GM21723 (cell line): ENCODE data around the gene PHETA2.

Experiments
- ATAC-seq: cut with Tn5 transposase; IDR thresholded peaks from one replicate; pipeline ENCODE4 v1.9.1; 2021; ENCODE audit warnings: mild to moderate bottlenecking, moderate library complexity; ENCODE audit not compliant: unreplicated experiment

The PHETA2 gene, protein sequence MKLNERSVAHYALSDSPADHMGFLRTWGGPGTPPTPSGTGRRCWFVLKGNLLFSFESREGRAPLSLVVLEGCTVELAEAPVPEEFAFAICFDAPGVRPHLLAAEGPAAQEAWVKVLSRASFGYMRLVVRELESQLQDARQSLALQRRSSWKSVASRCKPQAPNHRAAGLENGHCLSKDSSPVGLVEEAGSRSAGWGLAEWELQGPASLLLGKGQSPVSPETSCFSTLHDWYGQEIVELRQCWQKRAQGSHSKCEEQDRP

DNA sequence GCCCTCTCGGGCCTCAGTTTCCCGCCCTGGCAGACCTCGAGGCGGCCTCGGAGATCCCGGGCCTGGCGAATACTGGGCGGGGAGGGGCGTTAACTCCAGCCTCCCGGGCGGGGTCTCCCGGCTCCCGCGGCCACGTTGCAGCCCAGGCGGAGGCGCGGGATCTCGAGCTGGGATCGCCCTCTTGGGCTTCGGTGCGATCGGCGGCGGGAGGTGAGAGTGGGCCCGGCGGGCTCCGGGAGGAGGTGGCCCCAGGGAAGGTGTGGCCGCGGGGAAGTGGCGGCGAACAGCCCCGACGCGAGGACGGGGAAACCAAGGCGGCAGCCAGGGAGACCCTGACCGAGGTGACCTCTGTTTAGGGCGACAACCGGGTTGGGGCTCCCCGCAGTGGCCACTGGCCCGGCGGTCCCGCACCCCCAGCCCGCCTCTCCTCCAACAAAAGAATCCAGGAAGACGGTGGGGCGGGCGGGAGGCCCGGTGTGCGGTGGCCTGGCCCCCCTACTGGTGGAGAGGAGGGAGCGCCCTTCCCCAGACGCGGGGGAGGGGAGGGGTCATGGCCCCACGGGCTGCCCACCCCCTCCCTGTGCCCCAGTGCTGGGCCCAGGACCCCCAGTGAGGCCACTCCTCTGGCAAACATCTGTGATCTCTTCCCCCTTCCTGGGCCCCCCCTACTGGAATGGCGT lies at the start of gene PHETA2:
Gene PHETA2 (plus strand): TSS at position 117 of the 680 bp plus-strand sequence. CDS start 3,046 bp downstream, outside the sequence.
- no peak for ATAC-seq

DNA sequence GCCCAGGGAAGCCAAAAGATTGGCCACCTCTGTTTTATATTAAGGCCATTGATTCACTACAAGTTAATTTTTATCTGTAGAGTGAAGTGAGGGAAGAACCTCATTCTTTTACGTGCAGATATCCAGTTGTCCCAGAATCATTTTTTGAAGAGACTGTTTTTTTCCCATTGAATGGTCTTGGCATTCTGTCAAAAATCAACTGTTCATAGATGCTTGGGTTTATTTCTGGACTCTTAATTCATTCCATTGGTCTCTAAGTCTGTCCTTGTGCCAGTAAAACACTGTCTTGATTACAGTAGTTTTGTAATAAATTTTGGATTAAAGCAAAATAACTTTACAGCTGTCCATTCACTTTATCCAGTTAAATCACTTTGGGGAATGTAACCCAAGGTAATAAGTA lies 48.6 kb upstream of the PHETA2 start:
- no peak for ATAC-seq

DNA sequence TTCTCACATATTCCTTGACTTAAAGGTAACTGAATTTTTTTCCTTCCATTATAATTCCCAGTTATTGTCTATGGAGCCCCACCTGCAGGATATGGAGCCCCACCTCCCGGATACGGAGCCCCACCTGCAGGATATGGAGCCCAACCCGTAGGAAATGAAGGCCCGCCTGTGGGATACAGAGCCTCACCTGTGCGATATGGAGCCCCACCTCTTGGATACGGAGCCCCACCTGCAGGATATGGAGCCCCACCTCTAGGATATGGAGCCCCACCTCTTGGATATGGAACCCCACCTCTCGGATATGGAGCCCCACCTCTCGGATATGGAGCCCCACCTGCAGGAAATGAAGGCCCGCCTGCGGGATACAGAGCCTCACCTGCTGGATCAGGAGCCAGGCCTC lies 47.3 kb upstream of the PHETA2 start:
- ATAC-seq = no peak

DNA sequence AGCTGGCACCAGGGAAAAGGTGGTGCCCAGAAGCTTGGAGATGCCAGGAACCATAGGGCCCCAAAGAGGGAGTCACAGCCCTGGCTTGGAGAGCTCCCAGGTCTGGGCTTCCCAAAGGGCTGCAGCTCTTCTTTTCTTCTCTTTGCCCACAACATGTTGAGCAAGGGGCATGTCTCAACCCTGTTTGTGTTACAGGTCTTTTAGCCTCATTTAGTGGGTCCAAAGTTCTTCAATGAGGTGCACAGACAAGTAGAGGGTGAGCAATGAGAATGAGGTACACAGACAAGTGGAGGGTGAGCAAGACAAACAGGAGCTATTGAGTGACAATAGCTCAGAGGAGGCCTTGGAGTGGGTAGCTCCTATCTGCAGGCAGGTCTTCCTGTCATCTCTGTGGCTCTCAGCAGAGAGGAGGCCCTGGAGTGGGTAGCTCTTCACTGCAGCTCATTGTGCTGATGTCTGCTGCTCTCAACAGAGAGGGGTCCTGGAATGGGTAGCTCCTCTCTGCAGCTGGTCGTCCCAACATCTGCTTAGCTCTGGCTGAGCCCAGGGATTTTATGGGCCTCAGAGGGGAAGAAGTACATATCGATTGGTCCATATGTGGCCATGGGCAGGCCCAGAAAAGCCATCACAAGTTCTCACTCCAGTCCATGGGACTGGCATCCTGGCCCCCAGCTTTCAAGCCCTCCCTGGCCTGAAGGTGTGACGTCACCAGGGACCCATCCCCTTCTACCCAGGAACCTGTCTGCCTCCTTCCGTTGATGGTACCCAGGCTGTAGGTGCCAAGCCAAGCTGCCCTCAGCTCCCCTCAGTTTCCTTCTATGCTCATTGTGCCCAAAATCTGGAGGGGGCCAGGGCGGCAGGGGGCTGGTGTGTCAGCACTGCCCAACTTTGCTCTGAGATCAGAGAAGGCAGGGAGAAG lies 40.5 kb upstream of the PHETA2 start:
- ATAC-seq = no peak

DNA sequence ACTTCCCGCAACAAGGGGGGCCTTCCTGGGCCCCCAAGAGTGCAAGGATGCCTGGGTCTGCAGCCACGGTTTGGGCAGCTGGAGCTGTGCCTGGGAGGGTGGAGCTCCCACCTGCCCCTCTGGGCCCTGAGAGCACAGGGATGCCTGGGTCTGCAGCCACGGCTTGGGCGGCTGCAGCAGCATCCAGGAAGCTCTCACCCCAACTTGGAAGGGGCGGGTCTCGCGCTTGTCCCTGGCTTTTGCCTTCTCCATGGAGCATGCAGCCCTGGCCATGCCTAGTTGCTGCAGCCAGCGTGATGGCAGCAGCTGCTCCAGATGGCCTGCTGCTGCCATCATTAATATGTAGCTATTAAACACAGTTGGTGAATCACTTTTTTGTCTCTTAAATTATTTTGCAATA lies 38.8 kb upstream of the PHETA2 start:
- no peak for ATAC-seq

DNA sequence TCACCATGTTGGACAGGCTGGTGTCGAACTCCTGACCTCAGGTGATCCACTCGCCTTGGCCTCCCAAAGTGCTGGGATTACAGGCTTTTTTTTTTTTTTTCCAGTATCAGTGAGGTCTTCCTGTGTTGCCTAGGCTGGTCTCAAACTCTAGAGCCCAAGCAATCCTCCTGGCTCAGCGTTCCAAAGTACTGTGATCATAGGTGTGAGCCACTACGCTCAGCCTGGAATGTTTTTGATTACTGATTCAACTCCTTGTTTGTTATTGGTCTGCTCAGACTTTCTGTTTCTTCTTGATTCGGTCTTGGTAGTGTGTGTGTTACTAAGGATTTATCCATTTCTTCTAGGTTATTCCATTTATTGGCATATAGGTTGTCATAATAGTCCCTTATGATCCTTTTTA lies 34.8 kb upstream of the PHETA2 start:
- ATAC-seq = no peak

DNA sequence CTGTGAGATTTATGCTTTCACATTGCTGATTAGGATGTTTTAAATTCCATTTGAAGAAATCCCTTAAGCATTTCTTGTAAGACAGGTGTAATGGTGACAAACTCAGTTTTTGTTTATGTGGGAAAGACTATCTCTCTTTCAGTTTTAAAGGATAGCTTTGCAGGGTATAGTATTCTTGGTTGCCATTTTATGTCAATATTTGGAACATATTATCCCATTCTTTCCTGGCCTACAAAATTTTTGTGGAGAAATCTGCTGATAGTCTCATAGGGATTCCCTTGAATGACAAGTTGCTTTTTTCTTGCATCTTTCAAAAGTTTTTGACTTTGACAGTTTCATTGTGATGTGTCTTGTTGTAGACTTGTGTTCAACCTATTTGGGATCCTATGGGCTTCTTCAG lies 32.3 kb upstream of the PHETA2 start:
- ATAC-seq = no peak

DNA sequence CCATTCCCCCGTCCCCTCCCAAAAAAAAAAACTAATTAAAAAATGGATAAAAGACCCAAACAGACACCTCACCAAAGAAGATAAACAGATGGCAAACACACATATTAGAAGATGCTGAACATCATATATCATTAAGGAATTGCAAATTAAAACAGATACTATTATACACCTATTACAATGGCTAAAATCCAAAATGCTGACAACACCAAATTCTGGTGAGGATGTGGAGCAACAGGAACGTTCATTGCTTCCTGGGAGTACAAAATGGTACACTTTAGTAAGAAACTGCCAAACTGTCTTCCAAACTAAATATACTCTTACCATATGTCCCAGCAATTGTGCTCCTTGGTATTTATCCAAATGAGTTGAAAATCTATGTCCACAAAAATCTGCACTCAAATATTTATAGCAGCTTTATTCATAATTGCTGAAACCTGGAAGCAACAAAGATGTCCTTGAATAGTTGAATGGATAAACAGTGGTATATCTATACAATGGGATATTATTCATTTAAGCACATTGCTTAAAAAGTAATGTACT lies 23.3 kb upstream of the PHETA2 start:
- ATAC-seq = no peak

DNA sequence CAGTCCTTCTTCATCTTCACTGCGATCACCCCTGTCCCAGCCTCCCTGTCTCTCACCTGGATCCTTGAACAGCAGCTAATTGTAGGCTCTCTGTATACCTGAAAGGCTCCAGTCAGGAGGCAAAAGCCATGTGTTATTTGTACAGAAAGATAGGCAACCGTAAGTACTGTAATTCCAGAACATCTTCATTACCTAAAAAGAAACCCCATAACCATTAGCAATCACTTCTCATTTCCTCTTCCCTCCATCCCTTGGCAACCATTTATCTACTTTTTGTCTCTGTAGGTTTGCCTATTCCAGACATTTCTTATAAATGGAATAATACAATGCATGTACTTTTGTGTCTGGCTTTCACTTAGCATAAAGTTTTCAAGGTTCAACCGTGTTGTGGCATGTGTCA lies 21.3 kb upstream of the PHETA2 start:
- ATAC-seq = no peak

DNA sequence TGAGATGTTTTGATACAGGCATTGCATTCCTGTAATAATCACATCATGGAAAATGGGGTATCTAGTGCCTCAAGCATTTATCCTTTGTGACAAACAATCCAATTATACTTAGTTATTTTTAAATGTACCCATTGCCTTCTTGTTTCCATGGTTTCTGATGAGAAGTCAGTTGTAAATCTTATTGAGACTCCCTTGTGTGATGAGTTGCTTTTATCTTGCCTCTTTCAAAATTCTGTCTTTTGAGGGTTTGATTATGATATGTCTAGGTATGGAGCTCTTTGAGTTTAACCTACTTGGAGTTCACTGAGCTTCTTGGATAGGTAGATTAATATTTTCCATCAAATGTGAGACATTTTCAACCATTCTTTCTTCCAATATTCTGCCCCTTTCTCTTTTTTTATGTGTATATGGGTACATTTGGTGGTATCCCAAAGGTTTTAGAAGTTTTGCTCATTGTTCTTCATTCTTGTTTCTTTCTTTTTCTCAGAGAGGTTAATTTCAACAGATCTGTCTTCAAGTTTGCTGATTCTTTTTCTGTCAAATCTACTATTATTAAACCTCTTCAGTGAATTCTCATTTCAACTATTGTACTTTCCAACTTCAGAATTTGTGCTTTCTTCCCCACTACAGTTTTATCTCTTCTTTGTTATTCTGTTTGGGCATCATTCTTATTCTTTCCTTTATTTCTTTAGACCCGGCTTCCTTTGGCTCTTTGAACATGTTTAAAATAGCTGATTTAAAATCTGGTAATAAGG lies 17.1 kb upstream of the PHETA2 start:
- ATAC-seq = no peak

DNA sequence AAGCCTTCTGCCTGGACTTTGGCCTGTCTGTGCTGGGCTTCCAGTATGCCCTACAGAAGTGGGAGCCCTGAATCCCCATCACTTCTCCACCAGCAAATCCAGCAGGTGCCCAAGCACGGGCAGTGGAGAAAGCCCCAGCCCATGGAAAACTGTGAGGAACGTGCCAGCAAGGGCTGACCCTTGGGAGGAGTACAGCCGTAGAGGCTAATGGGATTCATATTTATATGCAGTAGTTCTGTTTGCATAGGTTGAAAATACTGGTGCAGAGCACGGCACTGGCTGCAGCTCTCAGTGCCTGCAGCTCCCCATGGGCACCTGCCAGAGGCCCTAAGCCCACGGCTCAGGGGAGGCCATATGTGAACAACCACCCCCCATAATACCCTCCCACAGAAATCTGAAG lies 13.6 kb upstream of the PHETA2 start:
- ATAC-seq = no peak

DNA sequence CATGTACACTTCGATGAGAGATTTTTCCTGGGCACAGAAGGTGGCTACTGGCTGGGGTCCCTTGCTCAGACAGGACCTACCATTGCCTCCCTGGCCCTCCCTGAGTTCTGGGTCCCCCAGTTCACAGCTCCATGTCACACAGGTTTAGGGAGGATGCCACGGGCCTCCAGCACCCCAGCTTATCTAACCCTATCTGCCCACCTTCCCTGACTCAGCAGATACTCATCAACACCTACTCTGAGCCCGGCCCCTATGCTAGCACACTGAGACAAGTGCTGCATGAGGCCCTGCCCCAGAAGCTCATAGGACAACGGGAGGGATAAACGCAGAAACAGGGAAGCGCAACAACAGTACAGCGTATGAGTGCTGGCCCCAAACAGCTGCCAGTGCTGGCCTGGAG lies 13.0 kb upstream of the PHETA2 start:
- ATAC-seq = no peak

DNA sequence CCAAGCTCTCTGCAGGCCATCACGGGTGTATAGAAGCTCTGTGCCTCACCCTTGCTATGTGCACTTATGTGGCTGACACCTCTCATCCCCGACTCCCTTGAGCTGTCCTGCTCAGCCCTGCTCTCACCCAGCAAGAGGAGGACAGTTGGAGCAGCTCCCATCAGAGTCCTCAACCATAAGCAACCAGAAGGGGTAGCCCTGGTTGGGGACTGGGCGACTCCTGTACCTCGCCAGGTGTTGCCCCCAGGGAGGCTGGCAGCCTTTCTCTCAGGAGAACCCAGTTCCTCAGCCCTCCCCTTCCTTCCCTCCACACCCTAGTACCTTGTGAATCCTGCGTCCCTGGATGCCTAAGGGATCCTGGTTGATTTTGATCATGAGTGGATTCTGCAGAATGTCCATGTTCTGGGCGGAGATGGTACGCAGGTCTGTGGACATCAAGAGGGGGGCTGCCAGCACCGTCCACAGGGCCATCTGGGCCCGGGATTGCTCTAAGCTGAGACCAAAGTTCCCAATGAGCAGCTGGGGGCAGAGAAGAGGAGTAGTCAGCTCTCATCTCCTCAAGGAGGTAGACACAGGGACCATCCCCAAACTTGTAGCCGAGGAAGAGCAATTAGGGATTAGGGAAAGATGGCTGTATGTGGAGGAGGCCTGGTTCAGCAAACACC lies 11.4 kb upstream of the PHETA2 start:
- ATAC-seq = no peak

DNA sequence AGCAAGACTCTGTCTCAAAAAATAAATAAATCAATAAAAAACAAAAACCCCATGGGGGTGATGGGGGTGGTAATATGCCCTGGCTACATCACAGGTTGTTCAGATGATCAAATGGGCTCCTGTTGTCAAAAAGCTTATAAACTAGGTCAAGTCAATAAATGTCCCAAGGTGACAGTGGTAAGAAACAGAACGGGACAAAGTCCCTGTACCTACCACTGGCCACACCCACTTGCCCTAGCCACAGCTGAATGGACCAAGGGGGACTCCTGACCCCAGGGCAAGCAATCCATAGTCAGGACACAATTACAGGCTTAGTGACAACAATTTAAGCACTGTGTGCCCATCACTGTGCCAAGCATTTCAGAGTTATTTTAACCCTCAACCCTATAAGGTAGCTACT lies 9.4 kb upstream of the PHETA2 start:
- no peak for ATAC-seq

DNA sequence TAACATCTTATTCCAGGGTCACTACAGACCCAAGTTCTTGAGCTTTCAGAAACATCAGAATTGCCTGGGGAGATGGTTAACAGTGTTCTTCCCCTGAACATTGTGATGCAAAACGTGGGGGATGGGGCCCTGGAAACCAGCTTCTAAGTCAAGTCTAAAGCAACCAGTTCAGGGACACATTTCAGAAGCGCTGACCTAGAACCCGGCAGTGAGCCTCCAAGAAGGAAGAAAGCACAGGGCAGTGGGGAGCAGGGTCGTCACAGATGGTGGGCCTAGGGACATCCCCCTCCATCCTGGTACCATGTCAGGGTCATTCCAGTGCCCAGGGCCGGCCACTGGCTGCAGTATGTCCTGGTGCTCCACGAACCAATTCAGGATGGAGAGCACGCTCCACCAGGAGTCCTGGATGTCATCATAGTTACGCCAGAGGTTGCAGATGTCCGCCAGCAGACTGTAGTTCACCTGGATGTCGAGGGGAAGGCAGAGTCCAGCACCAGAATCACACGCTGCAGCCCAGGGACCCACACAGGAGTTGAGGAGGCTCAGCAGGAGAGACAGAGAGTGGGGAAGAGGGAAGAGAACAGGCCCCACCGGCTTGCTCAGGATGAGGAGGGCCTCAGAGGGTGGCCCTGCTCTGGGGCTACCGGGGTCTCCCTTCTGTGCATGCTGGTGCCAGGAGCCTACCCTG lies 8.5 kb upstream of the PHETA2 start:
- no peak for ATAC-seq

DNA sequence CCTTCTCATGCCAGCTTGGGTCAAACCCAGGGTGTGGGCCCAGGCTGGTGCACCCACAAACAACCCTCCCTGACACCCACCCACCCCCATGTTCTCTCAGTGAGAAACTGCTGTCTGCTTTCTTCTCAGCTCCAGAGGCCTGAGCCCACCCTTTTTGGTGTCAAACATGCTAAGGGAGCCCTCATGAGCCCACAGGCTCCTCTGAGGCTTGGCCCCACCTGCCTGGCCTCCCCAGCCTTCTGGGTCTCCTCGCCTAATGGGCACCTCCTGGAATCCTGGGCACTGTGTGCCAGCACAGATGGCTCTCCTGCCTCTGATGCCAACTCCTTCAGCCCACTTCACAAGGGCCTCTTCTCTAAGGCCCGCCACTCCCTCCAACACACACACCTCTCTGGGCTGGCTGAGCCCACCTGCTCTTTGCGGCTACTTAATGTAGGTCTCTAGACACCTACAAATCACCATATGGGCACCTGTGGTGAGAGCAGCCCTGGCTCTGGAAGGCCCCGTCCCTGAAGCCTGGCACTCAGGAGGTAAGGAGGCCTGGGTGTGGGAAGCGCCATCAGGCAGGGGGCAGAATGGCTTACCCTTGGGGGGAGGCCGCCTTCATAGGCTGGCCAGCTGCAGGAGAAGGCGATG lies 7.8 kb upstream of the PHETA2 start:
- no peak for ATAC-seq

DNA sequence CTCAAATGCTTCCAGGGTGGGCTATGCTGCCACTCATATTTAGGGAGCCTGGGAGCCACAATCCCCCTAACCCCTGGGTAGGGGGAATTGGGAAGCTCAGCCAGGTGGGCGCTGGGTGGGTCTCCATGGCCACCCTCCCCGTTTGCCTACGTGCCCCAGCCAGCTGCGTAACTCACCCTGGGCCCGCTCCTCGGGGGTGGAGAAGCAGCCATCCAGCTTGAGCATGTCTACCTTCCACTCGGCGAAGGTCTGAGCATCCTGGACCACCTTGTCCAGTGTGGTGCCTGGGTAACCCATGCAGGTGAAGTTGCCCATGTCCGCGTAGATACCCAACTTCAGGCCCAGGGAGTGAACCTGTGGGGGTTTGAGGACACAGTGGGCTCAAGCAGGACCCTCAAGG lies 7.1 kb upstream of the PHETA2 start:
- ATAC-seq = no peak

DNA sequence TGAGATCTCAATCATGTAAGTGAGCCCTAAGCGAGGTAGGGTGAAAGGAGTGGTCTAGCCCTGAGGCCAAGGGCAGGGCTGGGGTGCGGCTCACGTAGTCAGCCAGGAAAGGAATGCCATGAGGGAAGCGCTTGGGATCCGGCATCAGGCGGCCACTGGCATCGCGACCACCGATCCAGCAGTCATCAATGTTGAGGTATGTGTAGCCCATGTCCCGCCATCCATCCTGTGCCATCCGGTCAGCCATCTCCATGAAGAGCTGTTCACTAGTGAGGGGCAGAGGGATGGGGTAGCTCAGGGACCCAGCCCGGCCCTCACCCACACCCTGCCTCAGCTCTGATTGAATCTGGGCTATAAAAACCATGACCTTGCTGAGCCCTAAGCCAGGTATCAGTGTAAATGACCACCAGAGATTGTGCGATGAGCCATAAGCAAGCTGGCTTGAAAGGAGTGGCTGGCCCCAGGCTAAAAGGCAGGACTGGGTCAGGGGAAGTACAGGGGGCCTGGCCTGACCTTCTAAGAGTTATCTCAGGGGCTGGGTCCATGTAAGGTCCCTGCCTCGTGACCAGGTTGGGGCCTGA lies 6.3 kb upstream of the PHETA2 start:
- ATAC-seq = no peak

DNA sequence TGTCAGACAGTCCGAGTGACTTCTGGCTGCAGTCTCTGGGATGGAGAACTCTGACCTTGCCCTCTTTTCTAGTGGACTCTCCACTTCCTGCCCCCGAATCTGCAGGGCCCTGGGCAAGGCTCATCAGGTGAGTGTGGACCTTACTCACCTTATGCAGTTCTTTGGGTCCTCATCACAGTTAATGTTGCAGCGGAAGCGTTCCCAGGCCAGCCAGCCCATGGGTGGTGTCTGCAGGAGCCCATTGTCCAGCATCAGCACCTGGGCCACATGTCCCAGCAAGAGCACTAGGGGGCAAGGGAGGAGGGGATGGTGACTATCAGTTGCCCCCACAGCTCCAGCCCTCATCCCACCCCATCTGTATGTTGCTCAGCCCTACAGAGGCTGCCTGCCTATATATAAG lies 5.8 kb upstream of the PHETA2 start:
- no peak for ATAC-seq
